Neural cell (in vitro differentiated cells): Measurements from ENCODE around the gene NR4A3. TPM values are rescaled to one million over a fixed set of nuclear protein-coding genes. Genes with fewer than 3 reads are reported as not detected.

Experiments
- H2AFZ ChIP-seq: fragments of 200-600, 300-800 bp; sonication (generic), shearing (Covaris generic); 2 replicates; pipeline ENCODE4 v1.6.0; 2014; ENCODE audit warnings: low read depth, mild to moderate bottlenecking, antibody characterized with exemption, low read length, moderate library complexity
- H3F3A ChIP-seq: fragments of 200-600 bp; shearing (Covaris generic); 2 replicates; pipeline ENCODE4 v1.6.1; 2016; ENCODE audit warnings: mild to moderate bottlenecking, moderate library complexity, mixed read lengths, antibody characterized with exemption, low read length; ENCODE audit not compliant: insufficient read depth, poor library complexity, severe bottlenecking
- H3K27ac ChIP-seq: fragments of 200-600, 300-800 bp; sonication (generic), shearing (Covaris generic); 2 replicates; pipeline ENCODE4 v1.5.1; 2014; ENCODE audit warnings: mild to moderate bottlenecking, low read length, moderate library complexity
- H3K27me3 ChIP-seq: fragments of 300-800, 200-600 bp; sonication (generic), shearing (Covaris generic); 2 replicates; pipeline ENCODE4 v1.6.0; 2014; ENCODE audit warnings: mild to moderate bottlenecking, low read depth, low read length, moderate library complexity; ENCODE audit not compliant: insufficient read depth
- H3K36me3 ChIP-seq: fragments of 300-800, 200-600 bp; sonication (generic), shearing (Covaris generic); 2 replicates; pipeline ENCODE4 v1.5.1; 2014; ENCODE audit warnings: mild to moderate bottlenecking, antibody characterized with exemption, low read length, moderate library complexity; ENCODE audit not compliant: insufficient read depth
- H3K4me2 ChIP-seq: fragments of 300-800, 200-600 bp; sonication (generic), shearing (Covaris generic); 2 replicates; pipeline ENCODE4 v1.6.0; 2014; ENCODE audit warnings: mild to moderate bottlenecking, low read length
- H3K4me3 ChIP-seq: fragments of 300-800, 200-600 bp; sonication (generic), shearing (Covaris generic); 2 replicates; pipeline ENCODE4 v1.5.1; 2014; ENCODE audit warnings: mild to moderate bottlenecking, low read length, moderate library complexity
- H3K79me2 ChIP-seq: fragments of 200-600 bp; shearing (Covaris generic); replicated peaks from 2 replicates; pipeline ENCODE4 v1.6.0; 2014; ENCODE audit warnings: mild to moderate bottlenecking, low read length, moderate library complexity; ENCODE audit not compliant: insufficient read depth
- H3K9ac ChIP-seq: fragments of 300-800, 200-600 bp; sonication (generic), shearing (Covaris generic); 2 replicates; pipeline ENCODE4 v1.6.1; 2016; ENCODE audit warnings: mild to moderate bottlenecking, low read length, mixed read lengths
- H3K9me2 ChIP-seq: fragments of 200-600 bp; shearing (Covaris generic); 2 replicates; pipeline ENCODE4 v1.6.1; 2016; ENCODE audit warnings: mild to moderate bottlenecking, low read length, mixed read lengths; ENCODE audit not compliant: insufficient read depth
- H3K9me3 ChIP-seq: fragments of 200-600, 300-800 bp; sonication (generic), shearing (Covaris generic); 2 replicates; pipeline ENCODE4 v1.6.1; 2016; ENCODE audit warnings: mild to moderate bottlenecking, mixed run types, low read length, moderate library complexity, mixed read lengths
- H4K20me1 ChIP-seq: fragments of 200-600 bp; shearing (Covaris generic); 2 replicates; pipeline ENCODE4 v1.6.1; 2016; ENCODE audit warnings: mild to moderate bottlenecking, mixed run types; ENCODE audit not compliant: insufficient read depth
- CTCF ChIP-seq: fragments of 450-650 bp; IDR thresholded peaks from 2 replicates; pipeline ENCODE4 v1.5.1; 2014; ENCODE audit warnings: antibody characterized with exemption, mild to moderate bottlenecking, moderate library complexity; ENCODE audit not compliant: poor library complexity, severe bottlenecking
- EP300 ChIP-seq: fragments of 450-650 bp; conservative IDR thresholded peaks from 2 replicates; pipeline ENCODE4 v1.6.1; 2014; ENCODE audit warnings: antibody characterized with exemption, mild to moderate bottlenecking, moderate library complexity; ENCODE audit not compliant: poor library complexity, severe bottlenecking
- EZH2 ChIP-seq: fragments of 200-600, 300-800 bp; shearing (Covaris generic), sonication (generic); IDR thresholded peaks from 2 replicates; pipeline ENCODE4 v1.6.1; 2014; ENCODE audit warnings: antibody characterized with exemption, low read length, borderline replicate concordance, mild to moderate bottlenecking; ENCODE audit not compliant: insufficient read depth, poor library complexity, severe bottlenecking
- MXI1 ChIP-seq: fragments of 450-650 bp; conservative IDR thresholded peaks from 2 replicates; pipeline ENCODE4 v1.6.1; 2014; ENCODE audit warnings: antibody characterized with exemption, mild to moderate bottlenecking; ENCODE audit not compliant: poor library complexity, severe bottlenecking
- POLR2AphosphoS5 ChIP-seq: IDR thresholded peaks from 2 replicates; pipeline ENCODE4 v1.6.1; 2012
- RAD21 ChIP-seq: fragments of 450-650 bp; conservative IDR thresholded peaks from 2 replicates; pipeline ENCODE4 v1.6.1; 2014; ENCODE audit warnings: antibody characterized with exemption, mild to moderate bottlenecking, moderate library complexity
- REST ChIP-seq: IDR thresholded peaks from 2 replicates; pipeline ENCODE4 v1.6.1; 2012; ENCODE audit warnings: borderline replicate concordance
- SMC3 ChIP-seq: fragments of 450-650 bp; conservative IDR thresholded peaks from 2 replicates; pipeline ENCODE4 v1.6.1; 2014; ENCODE audit warnings: antibody characterized with exemption, mild to moderate bottlenecking, moderate library complexity; ENCODE audit not compliant: poor library complexity
- TAF1 ChIP-seq: IDR thresholded peaks from 2 replicates; pipeline ENCODE4 v1.6.1; 2012; ENCODE audit warnings: low read depth
- polyA plus RNA-seq: library from polyadenylated mRNA; depleted of rRNA; stranded (reverse); fragments of >200 nt; gene quantifications from 2 replicates; pipeline ENCODE4 v1.2.3, GENCODE V29; 2014

Gene NR4A3
- polyA plus RNA-seq, 1 donor from 2014 or later = 2.7 TPM

- H3K79me2 ChIP-seq = peaks cover 23% of the 10 kb centered on the region
- H3K9me2 ChIP-seq = no peaks in the 10 kb centered on the region
- peak overlapping the region; percentile 98 for H3K4me3 ChIP-seq
- H3F3A ChIP-seq = peaks cover 9% of the 10 kb centered on the region
- H3K36me3 ChIP-seq = no peaks in the 10 kb centered on the region
- TF ChIP-seq REST (no peak), TAF1 (no peak), RAD21 (peak; percentile 14)
- peak overlapping the region; percentile 94 for H3K4me2 ChIP-seq
- H4K20me1 ChIP-seq = no peaks in the 10 kb centered on the region
- H3K9ac ChIP-seq = peak overlapping the region; percentile 98
- H3K9me3 ChIP-seq = no peaks in the 10 kb centered on the region
- no peak overlapping the region for H2AFZ ChIP-seq
- peak overlapping the region; percentile 97 for H3K27ac ChIP-seq
- H3K27me3 ChIP-seq = no peaks in the 10 kb centered on the region
Measured at GRCh38 chr9:99818500-99818899, 3.2 kb upstream of the NR4A3 start.

DNA sequence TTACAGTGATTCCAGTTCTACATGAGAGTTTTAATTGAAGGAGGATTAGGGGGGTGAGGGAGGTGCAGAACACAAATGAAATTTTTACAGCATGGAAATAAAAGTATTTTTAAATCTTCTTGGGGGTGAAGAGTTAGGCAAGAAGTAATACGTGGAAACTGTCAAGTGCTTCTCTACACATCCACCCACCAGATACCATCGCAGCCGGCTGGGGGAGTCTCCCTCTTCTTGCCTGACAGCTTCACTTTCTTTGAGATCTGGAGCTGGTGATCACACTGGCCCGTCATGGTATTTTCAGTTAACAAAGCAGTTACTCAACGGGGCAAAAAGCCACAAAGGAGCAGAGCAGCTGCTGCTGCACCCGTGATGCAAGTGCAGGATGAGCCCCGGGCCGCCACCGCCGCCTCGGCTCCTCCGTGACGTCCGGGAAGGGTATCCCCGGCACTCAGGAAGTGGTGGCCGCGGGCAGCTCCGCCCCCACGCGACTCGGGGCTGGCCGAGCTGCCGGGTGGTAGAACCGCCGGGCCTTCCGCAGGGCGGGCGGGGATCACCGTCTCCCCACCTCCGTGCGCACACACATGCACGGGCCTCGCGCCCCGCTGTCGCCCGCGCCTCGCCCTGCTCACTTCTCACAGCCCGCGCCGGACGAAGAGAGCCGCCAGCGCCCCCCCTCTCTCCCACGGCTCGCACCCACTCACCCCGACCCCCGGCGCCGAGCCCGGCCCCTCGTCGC is 2.4 kb upstream of the NR4A3 start:
- H3K4me3 ChIP-seq = peak overlapping the region; percentile 98
- no peaks in the 10 kb centered on the region for H4K20me1 ChIP-seq
- H3K79me2 ChIP-seq = peaks cover 20% of the 10 kb centered on the region
- H2AFZ ChIP-seq = peak overlapping the region; percentile 61
- TF ChIP-seq EP300 (peak; percentile 66), RAD21 (peak; percentile 66), REST (peak; percentile 84), SMC3 (peak; percentile 71), POLR2AphosphoS5 (peak; percentile 51), MXI1 (peak; percentile 64), TAF1 (peak; percentile 75), CTCF (peak; percentile 33), EZH2 (no peak)
- no peaks in the 10 kb centered on the region for H3K9me2 ChIP-seq
- H3K27me3 ChIP-seq = peaks cover 6% of the 10 kb centered on the region
- no peaks in the 10 kb centered on the region for H3K9me3 ChIP-seq
- H3K4me2 ChIP-seq = peak overlapping the region; percentile 94
- peaks cover 9% of the 10 kb centered on the region for H3F3A ChIP-seq
- peak overlapping the region; percentile 98 for H3K9ac ChIP-seq
- H3K27ac ChIP-seq = peak overlapping the region; percentile 97
- H3K36me3 ChIP-seq = no peaks in the 10 kb centered on the region
